ENCODE results near the gene KIF17. TPM values are rescaled to one million over a fixed set of nuclear protein-coding genes. Genes with fewer than 3 reads are reported as not detected.
"Not testable (repeated sequence)": the region's sequence is repeated elsewhere in the genome, so short reads cannot be mapped to it uniquely, and the experiment has no call there.

Gene KIF17
- total RNA-seq, 2 donors from 2014 or later, result 0.31 to 1.6 TPM

DNA sequence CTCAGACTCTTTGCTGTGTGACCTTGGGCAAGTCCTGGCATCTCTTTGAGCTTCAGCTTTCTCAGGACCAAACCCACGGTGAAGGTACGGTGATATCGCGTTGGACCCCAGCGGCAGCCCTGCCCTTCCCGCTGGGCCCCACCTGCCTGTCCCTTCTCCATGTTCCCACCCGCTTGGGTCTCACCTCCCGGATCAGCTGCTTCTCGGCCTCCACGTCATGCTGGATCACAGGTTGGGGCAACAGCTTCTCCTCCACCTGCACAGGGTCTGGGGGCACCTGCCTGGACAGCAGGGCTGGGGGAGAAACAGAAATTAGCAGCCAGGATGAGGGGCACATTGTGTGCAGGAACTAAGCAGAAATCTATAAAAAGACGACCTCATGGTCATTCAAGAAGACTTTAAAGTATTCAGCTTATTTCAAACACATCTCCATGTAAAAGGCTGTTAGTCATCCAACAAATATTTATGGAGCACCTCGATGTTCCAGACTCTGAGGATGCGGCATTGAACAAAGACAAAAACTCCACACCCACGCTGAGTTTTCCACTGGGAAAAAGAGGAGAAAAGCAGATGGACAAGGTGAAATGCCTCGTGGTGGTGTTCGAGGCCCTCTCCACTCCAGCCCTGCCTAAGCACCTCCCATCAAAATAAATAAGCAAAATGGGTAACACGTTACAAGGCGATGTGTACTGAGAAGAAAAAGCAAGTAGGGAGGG, 19.5 kb downstream of the KIF17 start:
- DNase-seq (no peak), ATAC-seq (no peak)
- intact Hi-C loops (cut with DNase I, micrococcal nuclease), result loop anchor here (5.0 kb wide), 2 partner anchors 494 to 499 kb away; no protein-coding TSS in a partner anchor

DNA sequence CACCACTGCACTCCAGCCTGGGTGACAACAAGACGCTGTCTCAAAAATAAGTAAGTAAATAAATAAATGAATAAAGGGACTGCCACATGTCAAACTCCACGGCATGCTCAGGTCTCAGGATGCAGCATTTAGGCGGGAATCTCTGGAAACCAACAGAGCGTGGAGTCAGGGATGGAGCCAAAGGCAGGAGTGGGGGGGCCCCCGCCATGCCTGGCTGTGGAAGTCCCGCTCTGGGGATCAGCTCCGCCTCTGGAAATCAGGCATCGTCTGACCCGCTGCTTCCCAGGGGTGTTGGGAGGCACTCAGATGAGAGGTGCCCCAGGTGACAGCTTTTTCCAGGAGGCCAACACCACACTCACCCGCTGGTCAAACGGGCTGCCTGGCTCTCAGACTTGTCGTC, 20.2 kb downstream of the KIF17 start:
- no peak for DNase-seq
- intact Hi-C loops (cut with DNase I, micrococcal nuclease), result loop anchor here (5.0 kb wide), 2 partner anchors 495 to 500 kb away; no protein-coding TSS in a partner anchor

DNA sequence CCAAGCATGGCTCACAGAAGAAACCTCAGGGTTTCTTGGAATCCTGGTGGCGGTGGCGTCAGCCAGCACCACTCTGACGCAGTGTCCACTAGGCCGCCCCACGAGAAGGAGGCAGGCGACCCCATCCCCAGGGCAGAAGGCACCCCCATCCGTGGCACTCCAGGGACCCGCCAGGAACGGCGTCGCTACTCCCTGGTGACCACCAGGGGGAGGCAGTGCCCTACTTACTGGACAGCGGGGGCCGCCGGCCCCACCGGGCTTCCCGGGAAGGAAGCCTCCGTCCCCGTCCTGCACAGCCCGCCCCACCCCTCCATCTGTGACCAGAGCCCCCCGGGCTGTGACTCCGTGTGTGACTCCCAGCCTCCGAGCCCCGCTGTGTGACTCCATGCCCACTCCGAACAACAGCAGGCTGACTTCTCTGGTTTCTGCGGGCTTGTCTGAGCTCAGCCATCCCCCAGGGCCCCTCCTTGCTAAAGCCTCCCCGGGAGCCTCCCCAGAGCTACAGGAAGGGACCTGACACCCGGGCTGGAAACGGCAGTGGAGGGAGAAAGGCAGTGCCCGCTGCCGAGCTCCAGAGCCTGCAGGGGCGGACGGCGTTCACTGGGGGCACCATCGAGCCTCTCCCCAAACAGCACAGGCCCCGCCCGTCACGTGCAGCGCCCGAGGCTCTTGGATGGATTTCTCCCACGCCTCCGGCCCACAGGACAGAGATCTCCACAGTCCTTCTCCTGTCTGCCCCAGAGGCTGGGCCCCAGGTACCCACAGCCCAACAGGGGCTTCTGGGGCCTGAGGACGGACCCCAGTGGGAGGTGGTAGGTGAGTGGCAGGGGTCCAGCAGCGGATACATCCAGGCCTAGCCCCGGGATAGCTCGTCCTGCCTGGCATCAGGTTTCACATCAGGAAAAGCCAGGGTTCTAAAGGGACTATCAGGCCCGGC, 21.1 kb downstream of the KIF17 start:
- ATAC-seq (peak; percentile 94), DNase-seq (peak; percentile 78 to 87)
- intact Hi-C loops (cut with DNase I, micrococcal nuclease), result loop anchor here (5.0 kb wide), 2 partner anchors 496 to 501 kb away; no protein-coding TSS in a partner anchor

More for the DNA sequence above, 20.2 kb downstream of the KIF17 start:
- ATAC-seq, result no peak

DNA sequence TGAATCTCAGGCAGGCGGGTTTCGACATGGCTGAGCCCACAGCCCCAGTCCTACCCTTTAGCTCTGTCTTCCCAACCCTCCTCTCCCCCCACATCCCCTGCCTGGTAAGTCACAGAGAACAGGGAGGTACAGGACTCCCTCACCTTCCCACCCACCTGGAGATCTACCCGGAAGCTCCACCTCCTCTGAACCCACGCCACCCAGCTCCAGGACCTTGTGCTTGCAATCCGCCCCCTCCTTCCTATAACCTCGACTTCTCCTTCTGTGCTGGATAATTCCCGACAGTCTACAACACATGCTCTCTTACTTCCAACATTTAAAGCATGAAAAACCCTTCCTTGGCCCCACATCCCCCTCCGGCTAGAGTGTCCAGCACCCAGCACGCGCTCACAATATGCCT, 22.3 kb downstream of the KIF17 start:
- ATAC-seq (no peak), DNase-seq (no peak)
- intact Hi-C loops (cut with DNase I, micrococcal nuclease), result loop anchor here (5.0 kb wide), 2 partner anchors 497 to 502 kb away; no protein-coding TSS in a partner anchor

DNA sequence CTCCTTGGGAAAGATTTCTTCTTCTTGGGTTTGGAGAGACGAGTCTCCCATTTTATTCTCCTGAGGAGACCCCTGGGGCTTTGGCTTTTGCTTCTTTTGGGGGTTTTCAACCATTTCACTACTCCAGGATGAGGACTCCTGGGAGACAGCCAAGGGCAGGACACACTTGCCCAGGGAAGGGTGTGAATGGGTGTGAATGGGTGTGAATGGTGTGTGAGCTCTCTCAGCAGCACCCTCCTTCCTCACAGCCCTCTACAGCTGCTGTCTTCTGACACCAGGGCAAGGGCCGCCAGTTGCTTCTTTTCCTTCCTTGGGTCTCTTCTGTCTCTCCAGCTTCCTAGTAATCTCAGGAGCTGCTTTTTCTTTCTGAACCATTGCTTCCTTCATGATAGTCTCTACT, 24.2 kb downstream of the KIF17 start:
- intact Hi-C loops (cut with DNase I, micrococcal nuclease), result no loop called here
- ATAC-seq (no peak), DNase-seq (no peak)

DNA sequence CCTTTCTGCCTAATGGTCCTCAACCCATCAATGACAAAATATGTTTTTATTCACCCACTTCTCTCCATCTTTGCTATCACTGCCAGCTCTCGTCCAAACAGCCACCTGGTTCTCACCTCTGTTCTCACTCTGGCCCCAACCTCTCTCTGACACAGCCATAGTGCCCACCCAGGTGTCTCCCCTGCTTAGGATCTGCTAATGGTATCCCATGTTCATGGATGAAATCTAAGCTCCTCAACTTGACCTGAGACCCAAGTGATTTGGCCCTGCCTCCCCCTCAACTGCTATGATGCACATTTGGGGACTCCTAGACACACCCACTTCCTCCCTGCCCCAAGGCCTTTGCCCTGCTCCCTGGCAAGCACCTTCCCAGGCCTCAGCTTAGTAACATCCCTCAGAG, 25.9 kb downstream of the KIF17 start:
- intact Hi-C loops (cut with DNase I, micrococcal nuclease), result no loop called here

DNA sequence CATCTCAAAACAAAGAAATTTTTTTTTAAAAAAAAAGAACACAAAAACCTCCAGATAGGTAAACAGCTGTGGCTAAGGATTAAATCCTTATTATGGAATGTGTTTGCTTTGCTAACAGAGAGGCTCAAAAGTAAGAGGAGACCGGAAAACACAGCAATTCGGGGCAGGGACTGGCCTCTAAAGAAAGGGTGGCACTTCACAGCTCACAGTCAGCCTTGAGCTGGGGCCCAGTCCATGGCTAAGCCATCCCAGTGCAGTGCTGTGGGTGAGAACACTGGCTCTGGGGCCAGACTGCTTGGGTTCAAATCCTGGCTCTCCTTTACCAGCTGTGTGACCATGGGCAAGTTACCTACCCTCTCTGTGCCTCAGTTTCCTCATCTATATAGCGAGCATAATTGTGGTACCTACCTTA, 28.2 kb downstream of the KIF17 start:
- ATAC-seq, result no peak
- no peak for DNase-seq
- intact Hi-C loops (cut with DNase I, micrococcal nuclease), result no loop called here

More for the DNA sequence above, 25.9 kb downstream of the KIF17 start:
- DNase-seq (no peak), ATAC-seq (no peak)

DNA sequence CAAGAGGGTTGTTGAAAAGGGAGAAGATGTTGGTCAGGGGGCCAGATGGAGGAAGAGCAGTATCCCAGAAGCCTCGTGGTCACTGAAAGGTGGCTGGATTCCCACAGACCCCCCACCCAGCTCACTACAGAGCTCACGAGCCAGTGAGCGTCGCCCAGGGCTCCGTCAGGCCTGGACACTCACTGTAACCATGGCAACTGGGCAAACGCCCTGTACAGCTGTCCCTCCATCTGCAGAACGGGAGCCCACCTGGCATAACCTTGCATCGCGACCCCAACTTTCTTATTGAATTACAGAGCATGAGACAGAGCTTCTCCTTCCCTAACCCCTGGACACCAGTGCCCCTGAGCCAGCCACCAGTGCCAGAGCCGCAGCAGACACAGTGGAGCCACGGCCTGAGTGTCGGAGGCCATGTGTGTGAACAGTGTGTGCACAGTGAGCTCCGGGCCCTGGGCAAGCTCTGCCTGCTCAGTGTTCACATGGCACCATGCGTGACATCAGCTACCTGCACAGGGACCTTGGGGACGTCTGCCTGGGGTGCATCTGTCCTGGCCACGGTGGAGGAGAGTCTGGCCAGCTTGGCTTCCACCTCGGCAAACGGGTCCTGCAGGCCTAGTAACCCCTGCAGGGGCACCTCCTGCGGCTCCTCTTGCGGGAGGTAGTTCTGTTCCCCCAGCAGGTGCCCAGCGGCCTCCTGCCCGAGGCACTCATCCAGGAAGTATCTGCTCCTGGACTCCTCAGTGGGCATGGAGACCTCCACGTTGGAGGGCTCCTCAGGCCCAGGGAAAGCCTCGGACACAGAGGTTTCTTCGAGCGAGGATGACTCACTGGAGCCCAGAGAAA, 30.7 kb downstream of the KIF17 start:
- intact Hi-C loops (cut with DNase I, micrococcal nuclease), result no loop called here
- ATAC-seq, result no peak
- DNase-seq, result no peak

DNA sequence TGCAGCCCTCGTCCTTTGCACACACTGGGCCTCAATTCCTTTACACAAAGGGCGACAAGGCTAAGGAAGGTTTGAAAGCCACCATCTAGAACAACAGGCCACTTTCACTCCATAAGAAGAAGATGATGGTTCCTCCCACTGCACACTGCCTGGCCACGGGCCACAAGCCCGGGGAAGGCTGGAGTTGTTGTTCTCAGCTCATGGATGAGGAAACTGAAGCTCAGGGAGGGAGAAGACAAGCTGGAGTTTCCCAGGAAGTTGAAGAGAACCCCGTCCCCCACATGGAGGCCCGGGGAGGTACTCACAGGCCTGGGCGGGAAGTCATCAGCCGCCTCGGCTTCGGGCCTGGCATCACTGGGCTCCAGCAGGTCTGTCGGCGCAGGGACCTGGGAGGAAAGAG, 32.1 kb downstream of the KIF17 start:
- no peak for ATAC-seq
- no peak for DNase-seq
- intact Hi-C loops (cut with DNase I, micrococcal nuclease), result no loop called here

DNA sequence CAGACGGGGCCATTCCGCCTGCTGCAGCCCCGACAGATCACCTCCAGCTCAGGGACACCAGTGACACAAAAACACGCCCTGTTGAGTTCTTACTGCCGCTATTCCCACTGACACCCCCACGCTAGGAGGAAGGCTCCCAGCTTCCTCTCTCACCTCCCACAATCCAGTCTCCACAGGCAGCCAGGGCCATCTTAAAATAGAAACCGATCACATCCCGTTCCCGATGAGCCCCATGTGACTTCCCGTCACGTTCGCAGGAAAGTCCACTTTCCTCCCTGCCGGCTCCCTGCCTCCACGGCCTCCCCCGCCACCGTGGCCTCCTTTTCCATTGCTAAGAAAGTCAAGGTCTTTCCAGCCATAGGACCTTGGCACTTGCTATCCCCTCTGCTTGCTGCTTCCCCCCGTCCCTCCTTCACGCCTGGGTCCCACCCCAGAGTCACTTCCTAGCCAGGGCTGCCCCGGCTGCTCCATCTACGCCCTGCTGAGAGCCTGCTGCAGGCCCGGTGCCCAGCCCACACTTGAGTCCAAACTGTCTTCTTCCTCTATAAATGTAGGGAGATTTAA, 32.6 kb downstream of the KIF17 start:
- intact Hi-C loops (cut with DNase I, micrococcal nuclease), result no loop called here
- no peak for DNase-seq
- no peak for ATAC-seq

DNA sequence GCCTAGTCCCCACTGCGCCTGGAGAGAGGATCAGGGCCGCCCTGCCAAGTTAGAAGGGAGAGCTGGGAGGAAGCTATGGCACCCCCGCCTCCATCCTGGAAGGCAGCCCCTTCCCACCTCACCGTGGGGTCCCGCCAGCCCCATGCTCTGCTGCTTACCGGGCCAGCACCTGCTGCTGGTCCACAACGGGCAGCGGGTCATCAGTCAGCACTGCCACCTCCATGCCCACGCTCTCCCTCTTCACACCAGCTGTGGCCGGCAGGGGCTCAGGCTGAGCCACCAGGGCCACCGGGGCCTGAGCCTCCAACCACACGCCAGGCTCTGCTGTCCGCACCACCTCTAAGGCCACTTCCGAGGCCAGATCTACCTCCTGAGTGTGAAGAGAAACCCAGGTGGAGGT, 33.2 kb downstream of the KIF17 start:
- no peak for DNase-seq
- intact Hi-C loops (cut with DNase I, micrococcal nuclease), result no loop called here
- ATAC-seq, result no peak

DNA sequence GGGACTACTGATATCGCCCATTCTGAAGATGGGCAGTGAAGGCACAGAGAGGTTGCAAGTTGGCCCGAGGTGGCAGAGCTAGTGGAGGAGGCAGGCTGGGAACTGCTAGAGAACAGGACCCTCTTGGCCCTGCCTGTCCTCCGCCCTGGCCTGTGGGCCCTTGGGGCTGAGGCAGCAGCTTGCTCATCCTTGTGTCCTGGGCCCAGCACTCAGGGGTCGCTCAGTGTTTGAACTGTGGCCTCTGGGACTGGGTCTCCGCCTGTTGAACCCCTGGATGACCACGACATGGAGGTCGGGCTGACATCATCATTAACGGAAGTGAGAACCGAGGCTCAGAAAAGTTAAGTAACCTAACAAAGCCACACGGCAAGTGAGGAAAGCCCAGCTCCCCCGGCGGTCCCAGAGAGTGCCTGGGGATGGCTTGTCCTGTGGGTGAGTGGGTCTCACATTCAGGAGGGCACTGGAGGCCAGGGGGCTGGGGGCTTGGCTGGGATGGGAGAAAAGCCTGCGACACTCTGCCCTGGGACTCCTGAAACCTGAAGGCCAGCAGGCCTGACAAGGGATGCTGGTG, 33.7 kb downstream of the KIF17 start:
- intact Hi-C loops (cut with DNase I, micrococcal nuclease), result no loop called here
- ATAC-seq (no peak), DNase-seq (no peak)

DNA sequence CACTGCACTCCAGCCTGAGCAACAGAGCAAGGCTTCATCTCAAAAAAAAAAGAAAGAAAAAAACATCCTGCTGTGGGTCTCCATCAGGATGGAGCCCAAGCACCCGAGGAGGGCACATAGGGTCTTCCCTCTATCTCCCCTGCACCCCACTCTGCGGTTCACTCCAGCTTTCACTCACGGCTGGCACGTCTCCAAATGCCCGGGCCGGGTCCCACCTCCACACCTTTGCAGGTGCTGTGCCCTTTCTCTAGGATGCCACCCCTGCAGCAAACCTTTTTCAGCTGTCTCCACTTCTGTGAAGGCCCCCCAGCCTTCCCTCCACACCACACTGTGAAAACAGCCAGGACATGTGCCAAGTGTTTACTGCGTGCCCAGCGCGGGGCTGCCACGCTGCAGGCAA, 34.2 kb downstream of the KIF17 start:
- ATAC-seq (no peak), DNase-seq (no peak)
- intact Hi-C loops (cut with DNase I, micrococcal nuclease), result no loop called here

DNA sequence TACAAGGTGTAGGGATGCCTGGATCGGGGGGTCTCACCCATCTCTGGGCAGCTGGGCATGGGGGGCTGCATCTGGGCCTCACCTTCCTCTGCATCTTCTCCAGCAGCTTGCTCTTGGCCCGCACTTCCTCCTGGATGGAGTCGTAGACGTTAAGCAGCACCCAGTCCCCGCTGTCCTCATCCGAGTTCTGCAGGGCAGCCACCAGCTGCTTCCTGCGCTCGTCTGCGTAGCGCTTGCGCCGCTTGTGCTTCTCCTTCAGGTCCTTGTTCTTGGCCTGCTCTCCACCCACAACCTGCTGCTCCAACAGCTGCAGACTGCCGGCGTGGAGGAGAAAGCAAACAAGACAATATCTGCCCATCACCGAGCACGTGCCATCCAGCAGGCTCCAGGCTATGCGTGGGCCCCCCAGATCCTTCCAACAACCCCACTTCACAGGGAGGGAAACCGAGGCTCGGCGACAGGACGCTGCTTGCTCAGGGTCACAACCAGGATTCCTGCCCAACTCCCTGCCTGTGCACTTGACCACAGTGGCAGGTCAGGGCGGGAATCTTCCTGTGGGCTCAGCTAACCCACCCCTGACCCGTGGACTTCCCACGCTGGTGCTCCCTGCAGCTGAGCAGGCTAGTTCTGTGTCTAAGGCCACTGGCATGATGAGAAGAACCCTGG, 35.1 kb downstream of the KIF17 start:
- ATAC-seq, result no peak
- intact Hi-C loops (cut with DNase I, micrococcal nuclease), result no loop called here
- peak in 1 of 2 donors; percentile 32 for DNase-seq

DNA sequence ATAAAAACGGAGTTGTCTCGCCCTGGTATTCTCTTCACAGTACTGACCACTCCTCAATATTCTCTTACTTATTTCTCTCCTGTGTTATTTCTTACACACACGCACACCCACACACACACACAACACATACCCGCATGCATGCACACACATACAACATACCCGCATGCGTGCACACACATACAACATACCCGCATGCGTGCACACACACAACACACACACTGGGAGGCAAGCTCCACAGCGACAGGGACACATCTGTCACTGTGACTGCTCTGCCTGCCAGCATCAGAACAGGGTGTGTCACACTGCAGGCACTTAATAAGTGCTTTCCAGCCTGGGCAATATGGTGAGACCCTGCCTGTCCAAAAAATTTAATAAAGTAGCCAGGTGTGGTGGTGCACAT, 35.8 kb downstream of the KIF17 start:
- DNase-seq, result no peak
- ATAC-seq, result no peak
- intact Hi-C loops (cut with DNase I, micrococcal nuclease), result no loop called here

DNA sequence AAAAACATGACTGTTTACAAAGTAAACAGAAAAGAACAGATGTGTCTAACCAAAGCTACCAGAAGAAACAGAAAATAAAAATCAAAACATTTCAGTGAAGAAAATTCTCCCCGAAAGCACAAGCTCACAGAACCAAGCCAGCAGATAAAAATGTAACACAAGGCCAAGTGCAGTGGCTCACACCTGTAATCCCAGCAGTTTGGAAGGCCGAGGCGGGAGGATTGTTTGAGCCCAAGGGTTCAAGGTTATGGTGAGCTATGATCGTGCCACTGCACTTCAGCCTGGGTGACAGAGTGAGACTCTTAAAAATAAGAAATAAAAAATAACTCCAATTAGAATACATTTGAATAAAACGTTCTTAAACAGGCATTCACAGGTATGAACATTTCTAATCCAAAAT, 37.5 kb downstream of the KIF17 start:
- intact Hi-C loops (cut with DNase I, micrococcal nuclease), result no loop called here
- ATAC-seq (no peak), DNase-seq (no peak)

DNA sequence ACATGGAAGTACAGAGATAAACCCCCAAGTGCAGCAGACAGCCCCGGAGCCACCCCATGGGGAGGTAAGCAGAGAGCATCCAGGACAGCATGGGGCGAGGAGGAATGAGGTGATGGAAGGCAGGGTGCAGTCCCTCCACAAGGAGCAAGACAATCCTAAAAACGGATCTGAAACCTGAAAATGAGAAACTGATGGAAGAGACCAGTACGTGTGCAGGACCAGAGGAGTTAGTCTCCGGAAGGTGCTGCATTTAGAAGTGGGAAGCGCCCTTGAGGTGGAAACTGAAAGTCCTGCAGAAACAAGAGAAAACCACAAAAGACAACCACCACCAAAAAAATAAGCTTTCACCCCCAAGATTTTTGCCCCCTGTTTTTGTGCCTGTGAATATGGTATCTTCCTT, 39.2 kb downstream of the KIF17 start:
- ATAC-seq, result no peak
- no peak for DNase-seq
- intact Hi-C loops (cut with DNase I, micrococcal nuclease), result no loop called here

DNA sequence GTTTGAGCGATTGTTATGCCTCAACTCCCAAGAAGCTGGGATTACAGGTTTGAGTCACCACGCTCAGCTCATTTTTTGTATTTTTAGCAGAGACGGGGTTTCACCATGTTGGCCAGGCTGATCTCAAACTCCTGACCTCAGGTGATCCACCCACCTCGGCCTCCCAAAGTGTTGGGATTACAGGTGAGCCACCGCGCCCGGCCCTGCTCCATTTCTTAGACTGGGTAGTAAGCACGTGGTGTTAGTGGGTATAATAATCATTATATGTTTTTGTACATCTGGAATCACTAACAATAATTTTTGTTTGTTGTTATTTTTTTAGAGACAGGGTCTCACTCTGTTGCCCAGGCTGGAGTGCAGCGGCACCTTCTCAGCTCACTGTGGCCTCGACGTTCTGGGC, 44.2 kb downstream of the KIF17 start:
- intact Hi-C loops (cut with DNase I, micrococcal nuclease); ATAC-seq; DNase-seq: not testable (repeated sequence)

Measured in left colon (tissue), 2 donors.